OCI-LY3 (cell line): Measurements from ENCODE around the gene FN1.

Experiments used
- H2AFZ ChIP-seq: fragments of 200-600, 300-600 bp; shearing (Covaris generic); 2 replicates; pipeline ENCODE4 v1.6.0; 2014; ENCODE audit warnings: antibody characterized with exemption, low read depth, low read length
- H3K27ac ChIP-seq: fragments of 200-600, 300-600 bp; sonication (generic); 2 replicates; pipeline ENCODE4 v1.5.1; 2014; ENCODE audit warnings: mild to moderate bottlenecking, low read length, moderate library complexity, mixed read lengths
- H3K27me3 ChIP-seq: fragments of 200-600, 300-600 bp; sonication (generic); 2 replicates; pipeline ENCODE4 v1.6.1; 2014; ENCODE audit warnings: low read depth, low read length, mixed read lengths
- H3K36me3 ChIP-seq: fragments of 200-600, 300-600 bp; sonication (generic); replicated peaks from 2 replicates; pipeline ENCODE3; 2014; ENCODE audit warnings: low read depth, low read length, mixed read lengths
- H3K4me1 ChIP-seq: fragments of 300-600, 200-600 bp; sonication (generic); 2 replicates; pipeline ENCODE4 v1.6.1; 2014; ENCODE audit warnings: low read length, mixed read lengths
- H3K4me2 ChIP-seq: fragments of 200-600, 300-600 bp; sonication (generic); 2 replicates; pipeline ENCODE4 v1.6.1; 2014; ENCODE audit warnings: low read length, mixed read lengths
- H3K4me3 ChIP-seq: fragments of 300-600, 200-600 bp; sonication (generic); 2 replicates; pipeline ENCODE4 v1.5.1; 2014; ENCODE audit warnings: antibody characterized with exemption, mild to moderate bottlenecking, low read length, moderate library complexity
- H3K79me2 ChIP-seq: fragments of 300-600, 200-600 bp; shearing (Covaris generic); 2 replicates; pipeline ENCODE4 v1.6.1; 2014; ENCODE audit warnings: mild to moderate bottlenecking, low read length, mixed read lengths
- H3K9ac ChIP-seq: fragments of 300-600, 200-600 bp; shearing (Covaris generic); 2 replicates; pipeline ENCODE4 v1.6.0; 2014; ENCODE audit warnings: mild to moderate bottlenecking, low read length, moderate library complexity
- H3K9me3 ChIP-seq: fragments of 200-600, 300-600 bp; shearing (Covaris generic); 2 replicates; pipeline ENCODE4 v1.6.1; 2014; ENCODE audit warnings: low read length, mixed read lengths; ENCODE audit not compliant: insufficient read depth
- H4K20me1 ChIP-seq: fragments of 200-600, 300-600 bp; sonication (generic); 2 replicates; pipeline ENCODE4 v1.6.1; 2016; ENCODE audit warnings: low read length, mixed read lengths; ENCODE audit not compliant: insufficient read depth
- CTCF ChIP-seq: fragments of 200-600, 300-600 bp; sonication (generic); IDR thresholded peaks from 2 replicates; pipeline ENCODE4 v1.5.1; 2014; ENCODE audit warnings: antibody characterized with exemption, low read length, low read depth
- EZH2phosphoT487 ChIP-seq: fragments of 200-600 bp; shearing (Covaris generic); IDR thresholded peaks from 2 replicates; pipeline ENCODE4 v1.6.1; 2018; ENCODE audit warnings: antibody characterized with exemption, mixed run types, low read depth

The FN1 gene

DNA sequence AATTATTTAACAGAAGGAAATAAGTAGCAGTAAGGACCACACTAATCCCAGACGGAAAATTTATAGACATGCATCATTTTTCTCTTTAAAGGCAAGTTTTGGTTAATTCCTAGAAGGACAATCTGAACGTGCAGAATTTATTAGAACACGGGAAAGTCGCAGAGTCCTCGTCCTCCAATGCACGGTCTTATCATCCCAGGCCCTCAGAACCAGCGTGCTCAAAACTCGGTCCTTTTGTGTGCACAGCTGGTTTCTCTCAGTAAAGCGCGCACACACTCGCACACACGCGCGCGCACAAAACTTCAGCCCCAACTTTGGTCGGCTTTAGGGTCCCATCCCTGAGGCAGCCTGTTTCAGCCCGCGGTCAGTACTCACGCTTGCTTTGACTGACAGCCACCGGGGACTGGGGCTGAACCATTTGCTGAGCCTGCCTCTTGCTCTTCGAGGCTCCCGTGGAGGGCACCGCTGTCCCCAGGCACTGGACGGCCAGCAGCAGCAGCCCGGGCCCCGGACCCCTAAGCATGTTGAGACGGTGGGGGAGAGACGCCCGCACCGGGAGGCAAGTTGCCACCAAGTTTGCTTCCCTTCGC is 493 bp downstream of the FN1 start:
- H3K36me3 ChIP-seq: no peaks in the 10 kb centered on the region
- H3K9me3 ChIP-seq: no peaks in the 10 kb centered on the region
- H4K20me1 ChIP-seq: no peaks in the 10 kb centered on the region
- no peak overlapping the region for H3K27ac ChIP-seq
- peak overlapping the region; percentile 45 for H3K9ac ChIP-seq
- peak overlapping the region; percentile 34; the same call in 1 of the 2 replicates for H2AFZ ChIP-seq
- H3K27me3 ChIP-seq: peaks cover 39% of the 10 kb centered on the region
- peak overlapping the region; percentile 97 for H3K4me3 ChIP-seq
- H3K4me1 ChIP-seq: peaks cover 7% of the 10 kb centered on the region
- H3K79me2 ChIP-seq: no peaks in the 10 kb centered on the region
- peak overlapping the region; percentile 86 for H3K4me2 ChIP-seq
- no peak for TF ChIP-seq EZH2phosphoT487
- TF ChIP-seq CTCF: no peak

DNA sequence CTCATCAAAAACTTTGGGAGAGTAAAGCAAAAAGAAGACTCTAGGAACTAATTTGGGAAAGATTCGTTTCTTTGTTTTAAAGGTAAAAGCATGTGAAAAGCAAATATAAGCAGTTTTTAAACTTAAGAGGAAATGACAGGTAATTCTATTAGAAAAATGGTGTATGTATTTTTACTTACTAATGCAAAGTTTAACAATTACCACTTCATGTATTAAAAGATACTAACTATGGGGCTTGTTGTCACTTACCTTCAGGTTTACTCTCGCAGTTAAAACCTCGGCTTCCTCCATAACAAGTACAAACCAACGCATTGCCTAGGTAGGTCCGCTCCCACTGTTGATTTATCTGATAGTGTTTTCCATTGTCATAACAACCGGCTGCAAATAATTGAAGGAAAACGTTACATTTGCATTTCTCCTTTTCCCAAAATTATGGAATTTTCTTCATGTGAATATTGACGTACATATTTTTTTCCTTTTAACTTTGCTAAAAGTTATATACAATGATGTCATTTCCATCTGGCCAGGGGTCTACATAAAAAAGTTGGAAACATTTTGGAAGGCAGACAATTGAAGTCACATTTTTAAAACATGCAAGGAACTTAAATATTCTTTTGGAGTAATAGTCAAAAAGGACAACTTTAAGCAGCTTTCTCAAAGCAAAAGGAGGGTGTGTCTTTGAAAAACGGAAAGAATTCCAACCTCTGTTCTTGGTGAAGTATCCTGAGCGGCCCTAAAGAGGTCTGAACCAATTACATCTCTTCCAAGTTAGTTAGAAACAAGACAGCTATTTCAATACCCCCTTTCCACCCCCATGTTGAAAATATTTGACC is 1.2 kb downstream of the FN1 start:
- Histone ChIP-seq H4K20me1 (no peaks in the 10 kb centered on the region), H3K79me2 (no peaks in the 10 kb centered on the region), H3K36me3 (no peaks in the 10 kb centered on the region), H3K9me3 (no peaks in the 10 kb centered on the region), H3K27me3 (peaks cover 39% of the 10 kb centered on the region), H3K9ac (no peak overlapping the region), H3K4me3 (peak overlapping the region; percentile 97), H3K27ac (no peak overlapping the region), H3K4me1 (peaks cover 4% of the 10 kb centered on the region), H2AFZ (no peak overlapping the region), H3K4me2 (peak overlapping the region; percentile 86)
- TF ChIP-seq EZH2phosphoT487 (no peak), CTCF (no peak)

DNA sequence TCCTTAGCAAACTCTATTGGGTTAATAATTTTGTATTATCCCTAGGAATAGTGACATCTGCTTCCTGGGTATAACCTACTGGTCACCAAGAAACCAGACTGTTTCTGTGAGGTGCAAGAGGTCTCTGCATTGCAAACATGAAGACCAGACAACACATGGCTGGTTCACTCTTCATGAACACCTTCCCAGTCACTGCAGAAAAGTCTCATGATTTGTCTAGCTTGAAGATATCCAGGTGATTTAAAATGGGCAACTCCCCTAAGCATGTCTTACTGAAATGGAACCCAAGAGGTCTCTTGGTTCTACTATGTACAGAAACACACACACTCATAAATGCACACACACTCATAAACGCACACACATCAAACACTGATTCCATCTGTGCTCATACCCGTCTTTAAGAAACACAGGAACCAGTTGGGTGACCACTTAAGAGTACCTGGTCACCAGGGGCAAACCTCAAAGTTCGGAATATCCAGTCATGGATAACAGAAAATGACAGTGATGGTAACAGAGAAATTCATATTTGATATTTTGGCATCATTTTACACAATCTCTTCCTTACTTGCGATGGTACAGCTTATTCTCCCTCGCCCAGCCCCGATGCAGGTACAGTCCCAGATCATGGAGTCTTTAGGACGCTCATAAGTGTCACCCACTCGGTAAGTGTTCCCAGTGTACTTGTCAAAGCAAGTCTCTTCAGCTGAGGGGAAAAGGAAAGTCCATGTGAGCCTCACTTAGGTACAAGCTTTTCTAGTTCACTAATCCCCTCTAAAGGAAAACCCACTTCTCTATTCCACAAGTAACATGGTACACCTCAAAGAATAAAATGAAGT is 2.9 kb downstream of the FN1 start:
- Histone ChIP-seq H3K4me2 (no peak overlapping the region), H3K4me3 (no peak overlapping the region)

More for the DNA sequence above, 2.9 kb downstream of the FN1 start:
- Histone ChIP-seq H3K9ac (no peak overlapping the region), H2AFZ (no peak overlapping the region), H3K79me2 (no peaks in the 10 kb centered on the region), H4K20me1 (no peaks in the 10 kb centered on the region), H3K4me1 (peaks cover 4% of the 10 kb centered on the region), H3K27me3 (peaks cover 25% of the 10 kb centered on the region), H3K27ac (no peak overlapping the region), H3K9me3 (no peaks in the 10 kb centered on the region), H3K36me3 (no peaks in the 10 kb centered on the region)
- TF ChIP-seq EZH2phosphoT487 (no peak), CTCF (no peak)
